ENCODE results near the gene HOXA9. TPM values are rescaled to one million over a fixed set of nuclear protein-coding genes. Genes with fewer than 3 reads are reported as not detected.

The HOXA9 gene
- total RNA-seq, 2 experiments from 2014 or later = not detected

GRCh38 chr7:27168265-27168947 is 3.1 kb upstream of the HOXA9 start:
- Mint-ChIP-seq H3K4me3 (peak overlapping the region; percentile 3), H3K27ac (peak overlapping the region; percentile 2), H3K9me3 (no peaks in the 10 kb centered on the region), H3K4me1 (peaks cover 17% of the 10 kb centered on the region), H3K36me3 (ENCODE audit: low read depth) (no peaks in the 10 kb centered on the region), H3K27me3 (peaks cover 78% of the 10 kb centered on the region)
- DNase-seq = no peak
- POLR2A ChIA-PET = interaction anchor here (1.5 kb wide), 1 partner anchor 11 kb away, joined by 3 read pairs; no protein-coding TSS in a partner anchor
- CTCF ChIA-PET = interaction anchor here (0.7 to 1.5 kb wide), 2 partner anchors 12 to 76 kb away, joined by 3 to 5 read pairs; no protein-coding TSS in a partner anchor

GRCh38 chr7:27167916-27168264 is 2.6 kb upstream of the HOXA9 start:
- Mint-ChIP-seq H3K9me3 (no peaks in the 10 kb centered on the region), H3K4me3 (no peak overlapping the region), H3K27ac (no peak overlapping the region), H3K27me3 (peaks cover 82% of the 10 kb centered on the region), H3K4me1 (peaks cover 17% of the 10 kb centered on the region), H3K36me3 (ENCODE audit: low read depth) (no peaks in the 10 kb centered on the region)
- ChIA-PET CTCF (interaction anchor here (1.5 kb wide), 1 partner anchor 12 kb away, joined by 5 read pairs; no protein-coding TSS in a partner anchor), POLR2A (interaction anchor here (0.6 to 1.5 kb wide), 2 partner anchors 12 to 21 kb away, joined by 3 read pairs; no protein-coding TSS in a partner anchor)
- no peak for DNase-seq

DNA sequence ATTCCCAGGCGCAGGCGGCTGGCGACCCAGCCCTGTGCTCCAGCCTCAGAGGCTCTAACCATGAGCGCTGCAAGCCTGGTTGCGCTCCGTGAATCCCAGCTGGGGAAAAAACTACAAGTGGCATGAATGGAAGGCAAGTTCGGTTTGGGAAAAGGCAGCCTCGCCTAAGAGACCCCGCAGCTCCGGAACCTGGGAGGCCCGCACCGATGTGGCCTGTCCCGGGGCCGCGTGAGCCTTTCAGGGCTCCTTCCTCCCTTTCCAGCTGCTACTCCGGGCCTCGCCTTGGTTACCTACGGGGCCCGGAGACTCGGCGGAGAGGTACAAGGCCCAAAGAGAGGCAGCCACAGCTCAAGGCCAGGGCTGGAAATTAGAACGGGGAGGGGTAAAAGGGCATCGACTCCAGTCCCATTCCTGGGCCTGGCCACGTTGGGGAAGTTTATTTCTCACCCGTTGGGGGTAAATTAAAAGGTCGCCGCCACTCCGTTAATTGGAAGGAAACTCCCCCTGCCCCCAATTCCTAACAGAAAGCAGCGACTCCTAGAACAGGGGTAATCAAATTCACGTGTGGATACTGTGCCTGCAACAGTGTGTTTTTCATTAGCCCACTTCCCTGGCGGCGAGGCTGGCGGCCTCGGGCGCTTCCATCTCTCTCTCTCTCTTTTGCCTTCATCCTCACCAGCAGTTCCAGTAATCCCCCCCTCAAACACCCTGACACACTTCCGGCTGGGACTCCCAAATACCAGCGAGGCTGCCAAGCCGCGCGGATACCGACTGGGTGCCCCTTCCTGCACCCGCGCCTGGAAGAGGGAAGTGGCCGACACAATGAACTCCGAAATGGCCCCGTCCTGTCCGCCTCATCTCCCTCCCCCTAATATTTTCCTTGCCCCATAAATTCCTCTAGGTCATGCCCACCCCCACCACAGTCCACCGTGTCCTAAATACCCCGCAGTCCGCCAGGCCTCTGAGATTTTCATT is 1.5 kb upstream of the HOXA9 start:
- Mint-ChIP-seq H3K4me1 (peaks cover 10% of the 10 kb centered on the region), H3K4me3 (no peak overlapping the region), H3K27ac (peak overlapping the region; percentile 67), H3K9me3 (no peaks in the 10 kb centered on the region), H3K36me3 (ENCODE audit: low read depth) (no peaks in the 10 kb centered on the region), H3K27me3 (peaks cover 84% of the 10 kb centered on the region)
- ChIA-PET POLR2A (interaction anchor here (1.0 kb wide), 1 partner anchor 14 kb away, joined by 3 read pairs; no protein-coding TSS in a partner anchor), CTCF (interaction anchor here (1.0 to 1.5 kb wide), 2 partner anchors 17 to 1312 kb away, joined by 3 read pairs; no protein-coding TSS in a partner anchor)
- DNase-seq = no peak

DNA sequence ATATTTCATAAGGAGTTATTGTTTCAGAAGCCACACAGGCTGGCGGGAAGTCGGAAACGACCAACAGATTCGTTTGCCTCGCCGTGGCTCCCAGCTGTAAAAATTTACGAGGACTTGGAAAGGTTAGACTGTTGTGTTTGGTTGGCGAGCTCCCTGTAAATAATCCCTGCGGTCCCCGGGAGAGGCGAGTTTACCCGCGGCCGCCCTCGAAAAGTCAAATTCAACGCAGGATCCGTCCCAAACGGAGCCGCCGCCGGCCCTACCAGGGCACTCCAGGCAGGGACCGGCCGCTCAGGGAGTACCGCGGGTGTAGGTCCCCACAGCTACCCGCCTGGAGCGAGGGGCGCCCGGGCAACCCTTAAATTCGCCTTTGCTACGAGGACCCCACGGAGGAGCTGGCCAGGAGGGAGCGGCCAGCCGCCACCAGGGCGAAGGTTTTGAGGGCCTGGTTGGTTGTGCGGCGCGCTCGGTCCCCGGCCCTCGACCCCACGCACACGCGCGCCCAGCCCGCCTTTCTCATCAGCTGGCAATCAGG is 726 bp upstream of the HOXA9 start:
- H3K27ac Mint-ChIP-seq = peak overlapping the region; percentile 65
- no peaks in the 10 kb centered on the region for H3K9me3 Mint-ChIP-seq
- peaks cover 11% of the 10 kb centered on the region for H3K4me1 Mint-ChIP-seq
- ChIA-PET POLR2A (interaction anchor here (1.0 kb wide), 1 partner anchor 13 kb away, joined by 3 read pairs; no protein-coding TSS in a partner anchor), CTCF (interaction anchor here (1.0 to 1.5 kb wide), 2 partner anchors 16 to 1312 kb away, joined by 3 read pairs; no protein-coding TSS in a partner anchor)
- DNase-seq = no peak
- H3K36me3 Mint-ChIP-seq (ENCODE audit: low read depth) = no peaks in the 10 kb centered on the region
- peaks cover 81% of the 10 kb centered on the region for H3K27me3 Mint-ChIP-seq
- H3K4me3 Mint-ChIP-seq = no peak overlapping the region

GRCh38 chr7:27164367-27165088 is 809 bp downstream of the HOXA9 start:
- POLR2A ChIA-PET = no interaction called here
- Mint-ChIP-seq H3K4me1 (peaks cover 19% of the 10 kb centered on the region), H3K27me3 (peaks cover 82% of the 10 kb centered on the region), H3K36me3 (ENCODE audit: low read depth) (no peaks in the 10 kb centered on the region), H3K4me3 (peak overlapping the region; percentile 24), H3K9me3 (no peaks in the 10 kb centered on the region), H3K27ac (no peak overlapping the region)
- DNase-seq = no peak
- CTCF ChIA-PET = no interaction called here

GRCh38 chr7:27164045-27164366 is 1.3 kb downstream of the HOXA9 start:
- H3K27ac Mint-ChIP-seq = no peak overlapping the region
- H3K27me3 Mint-ChIP-seq = peaks cover 85% of the 10 kb centered on the region
- no peak overlapping the region for H3K4me3 Mint-ChIP-seq
- POLR2A ChIA-PET = no interaction called here
- no peak for DNase-seq
- no peaks in the 10 kb centered on the region for H3K36me3 Mint-ChIP-seq (ENCODE audit: low read depth)
- no peaks in the 10 kb centered on the region for H3K9me3 Mint-ChIP-seq
- CTCF ChIA-PET = no interaction called here
- H3K4me1 Mint-ChIP-seq = peaks cover 19% of the 10 kb centered on the region

DNA sequence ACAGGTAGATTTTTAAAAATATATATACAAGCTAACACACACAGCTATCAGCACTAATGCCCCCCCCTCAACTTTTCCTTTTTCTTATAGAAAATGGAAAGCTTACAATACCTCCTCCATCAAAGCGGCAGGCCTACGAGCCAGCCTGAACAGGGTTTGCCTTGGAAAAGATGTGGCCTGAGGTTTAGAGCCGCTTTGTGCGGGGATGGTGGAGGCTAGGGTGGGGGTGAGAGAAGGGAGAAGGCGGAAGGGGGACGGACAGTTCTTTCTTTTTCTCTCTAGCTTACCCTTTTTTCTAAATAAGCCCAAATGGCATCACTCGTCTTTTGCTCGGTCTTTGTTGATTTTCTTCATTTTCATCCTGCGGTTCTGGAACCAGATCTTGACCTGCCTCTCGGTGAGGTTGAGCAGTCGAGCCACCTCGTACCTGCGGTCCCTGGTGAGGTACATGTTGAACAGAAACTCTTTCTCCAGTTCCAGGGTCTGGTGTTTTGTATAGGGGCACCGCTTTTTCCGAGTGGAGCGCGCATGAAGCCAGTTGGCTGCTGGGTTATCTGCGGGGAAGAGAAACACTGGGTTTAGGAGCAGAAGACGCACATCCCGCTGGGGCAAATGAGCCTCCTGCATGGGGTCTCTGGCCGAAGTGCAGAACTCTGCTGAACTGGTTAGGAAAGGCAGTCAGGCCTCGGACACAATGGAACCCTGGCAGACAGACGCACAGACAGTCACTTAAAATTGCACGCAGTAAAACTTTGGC is 1.9 kb downstream of the HOXA9 start:
- ChIA-PET CTCF (interaction anchor here (0.6 to 1.6 kb wide), 5 partner anchors 13 to 311 kb away, joined by 3 to 7 read pairs (median 5); no protein-coding TSS in a partner anchor), POLR2A (interaction anchor here (1.2 kb wide), 1 partner anchor 31 kb away, joined by 3 read pairs; no protein-coding TSS in a partner anchor)
- Mint-ChIP-seq H3K27ac (no peak overlapping the region), H3K36me3 (ENCODE audit: low read depth) (no peaks in the 10 kb centered on the region), H3K9me3 (no peaks in the 10 kb centered on the region), H3K4me3 (no peak overlapping the region), H3K27me3 (peaks cover 85% of the 10 kb centered on the region), H3K4me1 (peaks cover 18% of the 10 kb centered on the region)
- no peak for DNase-seq

DNA sequence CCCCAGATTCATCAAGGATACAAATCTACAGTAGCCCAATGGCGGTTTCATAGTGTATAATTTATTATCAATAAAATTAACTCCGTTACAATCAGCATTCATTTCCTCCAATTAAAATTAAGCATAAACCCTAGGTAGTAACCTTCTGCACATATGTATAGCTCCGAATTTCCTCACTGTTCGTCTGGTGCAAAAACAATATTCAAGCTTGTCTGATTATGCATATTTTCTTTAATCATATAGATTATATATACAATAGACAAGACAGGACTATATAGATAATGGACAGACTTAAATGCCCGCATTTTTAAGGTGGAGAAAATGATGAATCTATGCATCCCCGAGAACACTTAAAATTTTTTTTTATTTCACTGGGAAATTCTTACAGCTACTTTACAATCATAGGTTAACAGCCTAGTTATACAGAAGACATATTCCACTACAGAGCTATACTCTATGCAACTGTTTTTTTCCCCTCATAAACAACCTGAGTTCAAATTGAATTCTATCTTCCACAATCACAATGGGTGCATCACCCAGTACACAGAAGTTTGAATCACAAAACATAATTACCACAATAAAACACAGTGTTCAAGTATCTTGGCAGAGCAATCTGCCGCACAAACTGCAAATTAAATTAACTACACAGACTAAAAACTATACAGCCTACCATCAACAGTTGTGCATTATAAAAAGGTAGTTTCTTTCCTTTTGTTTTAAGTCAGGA is 2.6 kb downstream of the HOXA9 start:
- Mint-ChIP-seq H3K27me3 (peaks cover 85% of the 10 kb centered on the region), H3K36me3 (ENCODE audit: low read depth) (no peaks in the 10 kb centered on the region), H3K9me3 (no peaks in the 10 kb centered on the region), H3K4me3 (no peak overlapping the region), H3K4me1 (peaks cover 20% of the 10 kb centered on the region), H3K27ac (no peak overlapping the region)
- CTCF ChIA-PET = interaction anchor here (0.6 to 2.4 kb wide), 8 partner anchors 10 to 310 kb away, joined by 3 to 8 read pairs (median 4); no protein-coding TSS in a partner anchor
- no peak for DNase-seq
- POLR2A ChIA-PET = interaction anchor here (1.2 kb wide), 1 partner anchor 32 kb away, joined by 3 read pairs; no protein-coding TSS in a partner anchor

DNA sequence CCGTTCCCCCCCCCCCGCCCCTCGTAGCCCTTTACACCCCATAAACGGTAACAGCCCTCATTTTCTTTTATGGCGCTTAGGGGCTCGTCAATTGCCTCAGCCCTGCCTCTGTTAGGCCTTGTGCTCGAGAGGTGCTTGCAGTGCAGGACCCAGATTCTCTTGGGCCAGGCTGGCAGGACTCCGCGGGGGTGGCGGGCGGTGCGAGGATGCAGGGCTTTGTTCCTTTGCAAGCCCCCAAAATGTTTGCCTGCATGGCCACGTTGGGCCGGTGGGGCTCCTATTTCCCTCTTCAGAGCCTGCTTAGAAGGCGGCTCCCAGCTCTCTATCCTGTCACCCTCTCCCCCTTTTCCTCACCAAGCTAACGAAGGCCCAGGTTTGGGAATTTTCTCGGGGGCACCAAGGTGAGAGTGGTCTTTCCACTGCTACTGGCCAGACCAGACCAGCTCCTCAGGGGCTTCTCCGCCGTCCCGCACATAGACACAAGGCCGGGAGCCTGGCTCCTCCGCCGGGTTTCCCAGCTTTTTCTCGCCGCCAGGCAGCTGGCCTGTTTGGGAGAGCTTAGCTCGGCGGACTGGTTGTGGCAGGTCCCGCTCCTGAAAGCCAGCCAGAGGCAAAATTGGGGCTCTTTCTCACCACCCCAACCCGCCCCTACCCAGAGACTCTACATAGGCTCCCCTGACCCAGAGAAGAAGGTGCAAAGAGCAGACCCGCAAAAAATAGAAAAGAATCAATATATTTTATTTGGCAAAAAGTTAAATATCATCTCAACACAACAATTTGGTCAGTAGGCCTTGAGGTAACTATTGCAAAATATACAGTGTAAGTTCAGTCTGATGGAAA is 3.4 kb downstream of the HOXA9 start:
- CTCF ChIA-PET = interaction anchor here (0.9 to 2.4 kb wide), 8 partner anchors 11 to 85 kb away, joined by 3 to 16 read pairs (median 5); no protein-coding TSS in a partner anchor
- Mint-ChIP-seq H3K9me3 (no peaks in the 10 kb centered on the region), H3K4me1 (peaks cover 19% of the 10 kb centered on the region), H3K27ac (no peak overlapping the region), H3K36me3 (ENCODE audit: low read depth) (no peaks in the 10 kb centered on the region), H3K4me3 (no peak overlapping the region), H3K27me3 (peaks cover 85% of the 10 kb centered on the region)
- POLR2A ChIA-PET = interaction anchor here (1.2 to 1.9 kb wide), 2 partner anchors 11 to 33 kb away, joined by 3 to 7 read pairs; no protein-coding TSS in a partner anchor
- DNase-seq = no peak

- CTCF ChIA-PET = interaction anchor here (0.6 to 2.4 kb wide), 25 partner anchors 9 to 1299 kb away, joined by 3 to 16 read pairs (median 6); partner anchors contain the start of gene HOXA3
- Mint-ChIP-seq H3K27me3 (peaks cover 84% of the 10 kb centered on the region), H3K9me3 (no peaks in the 10 kb centered on the region), H3K36me3 (ENCODE audit: low read depth) (no peaks in the 10 kb centered on the region), H3K4me1 (peaks cover 19% of the 10 kb centered on the region), H3K4me3 (peak overlapping the region; percentile 53), H3K27ac (no peak overlapping the region)
- POLR2A ChIA-PET = interaction anchor here (0.9 to 1.9 kb wide), 3 partner anchors 11 to 482 kb away, joined by 3 to 7 read pairs (median 3); no protein-coding TSS in a partner anchor
- no peak for DNase-seq
Observed at GRCh38 chr7:27161214-27161720, 4.1 kb downstream of the HOXA9 start.

All from activated CD4-positive, alpha-beta memory T cell treated with anti-CD3 and anti-CD28 coated beads, Interleukin-2, amount 10 ng/mL, durations not matched to agents 7 days and 5 days (primary cell).